Spleen (tissue), 7 donors: Measurements from ENCODE around the gene GUCA2A.

Experiments
- CTCF ChIP-seq, 11 experiments: fragments of 200-600 bp in 7 of 11; fragments of 450-650 bp in 4 of 11; sonication (generic) in 4 of 11; IDR thresholded peaks in 8 of 11; conservative IDR thresholded peaks in 3 of 11; 1 replicate in 7 of 11; 2 replicates in 4 of 11; pipeline versions ENCODE4 v1.4.0 to v1.8.0; 2016 to 2021; ENCODE audit warnings: antibody characterized with exemption in 11 of 11, inconsistent platforms in 4 of 11, mild to moderate bottlenecking in 1 of 11
- POLR2A ChIP-seq, 3 donors: fragments of 450-650 bp; IDR thresholded peaks; one replicate each; pipeline ENCODE4 v1.5.1; 2017; ENCODE audit warnings: antibody characterized with exemption in 3 of 3, mild to moderate bottlenecking in 1 of 3
- POLR2AphosphoS5 ChIP-seq, 3 donors: sonication (generic); formaldehyde crosslinking; IDR thresholded peaks; one replicate each; pipeline ENCODE4 v1.5.1; 2017; ENCODE audit warnings: antibody characterized with exemption in 3 of 3
- donor health status: DM: no; HTN: no; CAD: no; lungs with moderate emphysema.
- donor health status: DM: no; HTN: no; CAD: no.
- donor health status: DM: no; HTN: no; CAD: no.

- no peak for TF ChIP-seq CTCF (IDR thresholded peaks at IDR 0.05 in 8 of 11, conservative IDR thresholded peaks at IDR 0.05 in 3 of 11)
- TF ChIP-seq POLR2A (IDR thresholded peaks at IDR 0.05), result no peak
- TF ChIP-seq POLR2AphosphoS5 (IDR thresholded peaks at IDR 0.05), result peak; percentile 6 to 52 (median 50)
These were observed 1.1 kb upstream of the GUCA2A start for GRCh38 chr1:42165511-42166210.
